Measurements from ENCODE around the gene UROC1.

The UROC1 gene

DNA sequence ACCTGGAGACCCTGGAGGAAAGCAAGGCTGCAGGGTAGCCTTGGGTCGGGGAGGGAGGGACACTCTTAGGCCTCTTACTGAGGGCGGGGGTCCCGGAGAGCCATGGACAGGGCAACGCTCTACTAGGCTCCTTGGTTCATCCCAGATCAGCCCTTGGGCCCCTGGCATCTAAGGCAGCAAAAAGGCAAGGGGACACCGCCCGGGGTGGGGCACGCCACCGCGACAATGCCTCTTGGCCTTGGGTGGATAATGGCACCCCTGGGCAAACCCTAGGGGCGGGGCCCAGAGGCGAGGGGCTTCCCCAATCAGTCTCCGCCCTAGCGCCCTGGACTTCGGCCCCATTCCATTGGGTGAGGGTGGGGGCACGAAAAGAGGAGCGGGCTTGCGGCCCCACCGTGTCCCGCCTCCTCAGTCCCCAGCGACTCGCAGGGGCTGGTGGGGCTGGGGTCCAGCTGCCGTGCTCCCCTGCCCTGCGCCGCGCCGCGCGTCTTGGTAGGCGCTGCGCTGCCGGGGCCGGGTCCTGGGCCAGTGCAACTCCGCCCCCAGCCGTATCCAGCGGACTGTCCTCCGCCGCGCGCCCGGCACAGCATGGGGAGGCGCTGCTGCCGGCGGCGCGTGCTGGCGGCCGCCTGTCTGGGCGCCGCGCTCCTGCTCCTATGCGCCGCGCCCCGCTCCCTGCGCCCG is 6.3 kb upstream of the UROC1 start, which contains the start of gene CHST13:
Gene CHST13, plus strand, starts transcription at position 411 of the 684 bp plus-strand sequence. Its CDS starts 178 bp downstream, at position 589.
- DNase-seq, result peak; percentile 41 to 52

DNA sequence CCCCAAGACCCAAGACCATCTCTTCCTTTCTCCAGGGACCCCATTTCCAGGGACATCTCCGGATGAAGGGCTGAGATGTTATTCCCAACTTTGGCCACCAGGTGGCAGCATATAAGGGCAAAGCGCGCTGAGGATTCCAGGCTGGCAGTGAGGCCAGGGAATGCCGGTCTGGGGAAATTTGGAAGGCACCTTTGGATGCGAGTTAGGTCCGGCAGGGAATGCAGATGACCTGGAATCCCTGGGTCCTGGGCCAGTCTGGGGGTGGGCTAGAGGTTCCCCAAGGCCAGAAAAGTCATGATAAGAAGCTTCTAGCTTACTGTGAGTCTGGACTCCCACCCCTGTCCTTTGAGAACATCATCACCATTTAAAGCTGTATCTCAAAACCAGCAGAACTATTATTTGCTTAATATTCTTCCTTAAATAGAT is 4.8 kb upstream of the UROC1 start:
- peak; percentile 17 to 59 for DNase-seq
- TF ChIP-seq POLR2A (IDR thresholded peaks at IDR 0.05; ENCODE audit: low read length) (no peak), GATA1 (IDR thresholded peaks at IDR 0.05; ENCODE audit: low read depth, low read length) (no peak)

More for the DNA sequence above, 6.3 kb upstream of the UROC1 start, which contains the start of gene CHST13:
- no peak for TF ChIP-seq POLR2A (IDR thresholded peaks at IDR 0.05; ENCODE audit: low read length)
- no peak for TF ChIP-seq GATA1 (IDR thresholded peaks at IDR 0.05; ENCODE audit: low read depth, low read length)

DNA sequence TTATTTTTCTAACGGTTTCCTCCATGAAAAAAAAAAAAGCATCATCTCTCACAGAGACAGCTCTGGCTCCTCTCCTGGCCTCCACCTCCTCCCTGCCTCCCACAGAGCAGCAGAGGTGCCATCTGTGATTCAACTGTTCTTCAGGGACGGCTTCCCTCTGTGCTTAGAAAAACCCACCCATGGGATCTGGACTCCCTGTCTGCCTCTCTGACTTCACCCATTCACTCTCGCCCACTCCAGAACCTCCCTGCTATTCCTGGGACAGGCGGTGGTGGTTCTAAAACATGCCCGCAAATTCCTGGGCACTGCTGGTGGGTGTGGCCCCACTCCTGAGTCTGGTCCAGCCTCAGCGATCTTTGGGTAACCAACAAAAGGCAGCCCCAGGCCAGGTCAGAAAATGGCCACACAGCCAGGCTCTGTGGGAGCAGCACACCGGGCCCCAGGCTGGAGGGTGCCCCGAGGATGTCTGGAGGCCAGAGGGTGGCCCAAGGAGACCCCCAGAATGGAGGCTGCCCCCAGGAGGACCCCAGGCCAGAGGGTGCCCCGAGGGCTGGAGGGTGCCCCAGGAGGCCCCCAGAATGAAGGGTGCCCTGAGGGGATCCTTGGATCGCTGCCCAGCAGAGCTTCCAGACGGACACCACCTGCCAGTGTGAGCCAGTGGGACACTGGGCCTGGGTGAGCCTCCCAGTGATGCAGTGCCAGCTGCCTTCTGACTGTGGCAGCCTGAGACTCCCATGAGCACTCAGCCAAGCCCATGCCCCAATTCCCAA is 3.7 kb upstream of the UROC1 start:
- TF ChIP-seq POLR2A (IDR thresholded peaks at IDR 0.05; ENCODE audit: low read length) (no peak), GATA1 (IDR thresholded peaks at IDR 0.05; ENCODE audit: low read depth, low read length) (no peak)
- no peak for DNase-seq

DNA sequence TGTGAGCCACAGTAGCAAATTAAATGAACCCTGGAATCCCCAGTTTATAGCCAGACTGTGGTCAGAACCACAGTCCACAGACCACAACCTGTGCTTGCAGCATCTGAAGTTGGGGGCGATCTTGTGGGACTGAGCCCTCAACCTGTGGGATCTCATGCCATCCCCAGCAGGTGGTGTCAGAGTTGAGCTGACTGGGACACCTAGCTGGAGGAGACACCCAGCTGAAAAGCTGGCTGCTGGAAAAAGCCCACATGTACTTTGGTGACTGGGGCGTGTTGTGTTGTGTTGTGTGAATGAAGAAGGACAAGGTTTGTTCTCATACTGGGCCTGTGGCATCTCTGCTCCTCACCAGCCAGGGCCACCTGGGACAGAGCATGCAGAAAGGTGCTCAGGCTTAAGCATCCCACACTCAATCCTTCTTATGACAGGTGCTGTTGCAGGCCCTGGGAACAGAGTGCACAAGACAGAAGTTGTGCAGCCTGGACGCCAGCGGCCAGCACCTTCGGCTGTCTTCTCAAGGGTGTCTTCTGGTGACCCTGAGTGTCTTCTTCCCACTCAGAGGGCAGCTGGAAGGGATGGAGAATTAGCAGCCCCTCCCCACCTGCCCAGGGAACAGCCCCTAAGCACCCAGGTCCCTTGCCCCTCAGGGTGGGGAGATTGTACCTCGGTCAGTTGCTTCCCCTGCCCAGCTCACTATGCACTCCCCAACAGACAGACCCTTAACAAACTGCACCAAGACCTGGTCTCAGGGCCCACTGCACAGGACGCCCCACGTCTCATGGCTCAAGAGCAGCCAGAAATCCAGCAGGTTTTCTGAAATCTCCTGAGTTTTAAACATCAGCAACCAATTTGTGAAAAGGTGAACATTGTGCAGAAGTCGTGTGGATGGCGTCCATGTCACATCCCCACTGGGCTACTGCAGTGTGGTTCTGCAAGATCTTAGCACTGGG is 2.2 kb upstream of the UROC1 start:
- no peak for DNase-seq

DNA sequence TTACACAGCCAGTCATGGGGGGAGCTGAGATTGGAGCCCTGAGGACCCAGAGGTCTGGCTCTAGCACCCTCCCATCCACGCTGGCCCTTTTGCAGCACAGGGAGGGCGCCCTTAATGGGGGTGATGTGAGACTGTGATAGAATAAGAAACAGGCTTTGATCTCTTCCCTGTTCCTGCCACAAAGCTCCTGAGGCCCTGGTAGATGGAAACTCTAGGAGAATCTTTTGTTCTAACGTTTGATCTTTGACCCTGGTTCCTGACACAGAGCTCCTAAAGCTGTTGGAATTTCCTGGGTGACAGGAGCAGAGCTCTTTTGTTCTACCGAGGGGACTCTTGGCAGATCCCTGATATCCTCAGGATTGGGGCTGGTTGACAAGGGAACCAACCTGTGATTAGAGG is 1.2 kb upstream of the UROC1 start:
- DNase-seq, result no peak
- TF ChIP-seq POLR2A (IDR thresholded peaks at IDR 0.05; ENCODE audit: low read length) (no peak), GATA1 (IDR thresholded peaks at IDR 0.05; ENCODE audit: low read depth, low read length) (no peak)

More for the DNA sequence above, 2.2 kb upstream of the UROC1 start:
- no peak for TF ChIP-seq GATA1 (IDR thresholded peaks at IDR 0.05; ENCODE audit: low read depth, low read length)
- no peak for TF ChIP-seq POLR2A (IDR thresholded peaks at IDR 0.05; ENCODE audit: low read length)

DNA sequence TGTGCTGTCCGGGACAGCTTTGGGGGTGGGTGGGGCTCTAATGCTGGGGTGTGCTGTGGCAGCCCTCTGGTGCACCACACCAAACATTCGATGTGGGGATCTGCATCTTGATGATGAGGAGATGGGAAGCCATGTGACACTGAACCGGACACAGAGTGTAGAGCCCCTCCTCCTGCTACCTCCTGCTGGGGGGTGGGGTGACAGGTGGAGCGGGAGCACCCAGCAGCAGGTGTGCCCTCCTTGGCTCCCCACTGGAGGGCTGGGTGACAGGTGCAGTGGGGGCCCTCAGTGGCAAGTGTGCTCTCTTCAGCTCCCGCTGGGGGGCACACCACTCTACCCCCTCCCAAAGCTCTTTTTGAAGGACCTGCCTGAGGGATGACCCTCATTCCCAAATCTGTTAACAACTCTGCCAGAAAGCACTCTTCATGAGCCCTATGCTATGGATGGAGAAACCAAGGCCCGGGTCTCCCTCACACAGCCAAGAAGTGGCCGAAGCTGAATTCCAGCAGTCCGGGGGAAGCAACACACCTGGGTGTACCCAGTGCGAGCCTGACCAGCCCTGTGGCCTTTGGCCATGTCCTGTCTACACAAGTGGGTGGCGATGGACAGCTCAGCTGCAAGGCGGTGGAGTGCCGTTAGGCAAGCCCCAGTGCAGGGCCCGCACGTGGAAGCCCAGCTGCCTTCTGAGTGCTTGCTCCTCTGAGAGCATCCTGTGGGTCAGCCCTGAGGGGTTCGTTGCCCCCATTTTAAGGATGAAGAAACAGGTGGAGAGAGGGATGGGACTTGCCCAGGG is 609 bp upstream of the UROC1 start:
- TF ChIP-seq POLR2A (IDR thresholded peaks at IDR 0.05; ENCODE audit: low read length) (no peak), GATA1 (IDR thresholded peaks at IDR 0.05; ENCODE audit: low read depth, low read length) (no peak)
- DNase-seq, result no peak

DNA sequence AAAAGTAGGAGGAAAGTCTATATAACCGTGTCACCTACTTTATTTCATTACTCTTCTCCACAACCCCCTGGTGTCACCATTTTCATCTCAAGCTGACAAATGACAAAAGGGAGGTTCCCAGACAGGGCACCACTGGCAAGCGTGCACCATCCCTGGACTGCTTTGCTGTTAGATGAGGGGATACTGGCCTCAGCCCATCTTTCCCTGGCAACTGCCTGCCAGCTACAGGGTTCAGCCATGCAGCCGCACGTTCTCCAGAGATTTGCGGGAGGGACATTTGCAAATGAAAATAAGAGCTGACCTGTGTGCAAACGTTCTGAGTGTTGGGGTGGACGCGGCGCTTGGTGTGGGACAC is 660 bp downstream of the UROC1 start:
- TF ChIP-seq POLR2A (IDR thresholded peaks at IDR 0.05; ENCODE audit: low read length) (no peak), GATA1 (IDR thresholded peaks at IDR 0.05; ENCODE audit: low read depth, low read length) (no peak)
- no peak for DNase-seq

DNA sequence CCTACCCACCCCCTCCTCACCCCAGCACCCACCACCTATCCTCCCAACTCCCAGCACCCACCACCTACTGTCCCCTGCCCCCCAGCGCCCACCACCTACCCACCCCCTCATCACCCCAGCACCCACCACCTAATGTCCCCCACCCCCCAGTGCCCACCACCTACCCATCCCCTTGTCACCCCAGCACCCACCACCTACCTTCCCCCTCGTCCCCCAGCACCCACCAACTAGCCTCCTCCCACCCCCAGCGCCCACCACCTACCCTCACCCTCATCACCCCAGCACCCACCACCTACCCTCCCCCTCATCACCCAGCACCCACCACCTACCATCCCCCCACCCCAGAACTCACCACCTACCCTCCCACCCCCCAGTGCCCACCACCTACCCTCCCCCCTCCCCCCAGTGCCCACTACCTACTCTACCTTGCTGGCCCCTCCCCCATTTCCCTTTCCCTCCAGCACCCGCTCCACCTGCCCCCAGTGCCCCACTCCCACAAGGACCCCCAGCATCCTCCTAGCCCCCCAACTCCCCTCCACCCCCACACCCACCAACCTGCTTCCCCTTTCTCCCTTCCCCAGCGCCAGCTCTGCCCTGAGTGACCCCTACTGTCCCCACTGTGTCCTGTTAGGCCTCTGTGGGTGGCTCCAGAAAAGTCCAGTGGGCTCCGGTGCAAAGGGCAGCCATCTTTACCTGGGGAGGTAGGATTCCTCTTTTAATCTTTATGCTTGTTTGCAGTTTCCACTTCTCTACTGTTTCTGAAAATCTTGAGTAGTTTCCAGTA is 1.2 kb downstream of the UROC1 start:
- TF ChIP-seq POLR2A (IDR thresholded peaks at IDR 0.05; ENCODE audit: low read length) (no peak), GATA1 (IDR thresholded peaks at IDR 0.05; ENCODE audit: low read depth, low read length) (no peak)
- DNase-seq, result no peak

DNA sequence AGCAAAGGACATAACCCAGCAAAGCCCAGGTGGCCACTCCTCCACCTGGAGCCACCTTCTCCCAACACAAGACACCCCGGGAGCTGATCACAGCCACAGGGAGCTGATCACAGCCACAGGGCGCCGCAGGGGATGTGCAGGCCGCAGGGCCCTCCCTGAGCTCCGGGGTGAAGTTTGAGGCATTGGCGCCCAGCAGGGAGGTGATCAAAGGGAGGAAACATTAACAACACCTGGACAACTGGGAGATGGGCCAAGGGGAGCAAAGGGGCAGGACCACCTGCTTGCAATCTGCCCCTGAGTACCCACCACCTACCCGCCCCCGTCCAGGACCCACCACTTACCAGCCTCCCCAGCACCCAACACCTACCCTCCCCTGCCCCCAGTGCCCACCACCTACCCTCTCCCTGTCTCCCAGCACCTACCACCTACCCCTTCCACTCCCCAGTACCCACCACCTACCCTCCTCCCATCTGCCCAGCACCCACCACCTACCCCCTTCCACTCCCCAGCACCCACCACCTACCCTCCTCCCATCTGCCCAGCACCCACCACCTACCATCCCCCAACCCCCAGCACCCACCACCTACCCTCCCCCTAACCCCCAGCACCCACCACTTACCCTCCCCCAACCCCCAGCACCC is 2.4 kb downstream of the UROC1 start:
- TF ChIP-seq POLR2A (IDR thresholded peaks at IDR 0.05; ENCODE audit: low read length) (no peak), GATA1 (IDR thresholded peaks at IDR 0.05; ENCODE audit: low read depth, low read length) (no peak)
- DNase-seq, result no peak

DNA sequence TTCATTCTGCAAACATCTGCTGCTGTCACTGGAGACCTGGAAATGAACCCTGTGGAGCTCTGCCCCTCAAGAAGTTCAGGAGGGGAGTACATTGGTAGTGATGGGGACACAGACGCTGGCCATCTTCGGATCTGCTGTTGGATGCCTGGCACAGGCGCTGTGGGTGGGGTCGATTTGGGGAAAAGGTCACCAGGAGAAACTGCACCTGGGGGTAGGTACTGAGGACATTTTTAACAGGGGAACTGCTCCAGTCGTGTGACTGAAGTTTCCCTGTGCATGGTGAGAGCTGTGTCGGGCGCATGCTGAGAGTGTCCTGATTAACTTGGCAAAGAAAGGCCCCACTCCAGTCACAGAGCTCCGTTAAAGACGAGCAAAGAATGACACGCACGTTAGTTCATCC is 3.4 kb downstream of the UROC1 start:
- DNase-seq, result no peak
- TF ChIP-seq GATA1 (IDR thresholded peaks at IDR 0.05; ENCODE audit: low read depth, low read length), result no peak
- TF ChIP-seq POLR2A (IDR thresholded peaks at IDR 0.05; ENCODE audit: low read length), result no peak

DNA sequence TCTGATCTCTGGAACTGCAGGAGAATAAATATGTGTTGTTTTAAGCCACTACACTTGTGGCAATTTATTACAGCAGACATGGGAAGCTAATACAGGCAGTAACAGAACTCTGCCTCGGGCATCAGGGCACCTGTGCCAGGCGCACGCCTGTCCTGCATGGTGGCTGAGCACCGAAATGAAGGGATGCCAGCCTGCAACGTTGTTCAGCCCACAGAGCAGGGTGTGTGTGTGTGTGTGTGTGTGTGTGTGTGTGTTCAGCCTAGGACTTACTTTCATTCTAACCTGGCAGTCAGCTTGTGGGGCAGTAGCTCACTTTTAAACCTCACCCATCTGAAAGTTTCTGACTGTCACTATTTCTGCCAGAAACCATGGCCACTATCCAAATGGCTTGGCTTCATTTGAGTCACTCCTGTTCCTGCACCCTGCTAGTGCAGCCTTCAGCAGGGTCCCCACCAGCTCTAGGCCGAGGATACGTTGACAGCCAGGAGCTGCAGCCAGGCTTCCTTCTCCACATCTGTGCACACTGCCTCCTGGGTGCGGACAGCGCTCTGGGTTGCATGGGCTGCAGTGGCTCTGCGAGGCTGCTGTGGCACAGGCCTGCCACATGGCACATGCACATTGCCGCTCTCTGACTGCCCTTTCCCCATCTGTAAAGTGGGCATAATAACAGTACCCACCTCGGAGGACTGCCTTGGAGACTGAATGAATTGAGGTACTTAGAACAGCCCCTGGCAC is 4.5 kb downstream of the UROC1 start:
- DNase-seq, result no peak
- no peak for TF ChIP-seq GATA1 (IDR thresholded peaks at IDR 0.05; ENCODE audit: low read depth, low read length)
- no peak for TF ChIP-seq POLR2A (IDR thresholded peaks at IDR 0.05; ENCODE audit: low read length)
